SH-SY5Y (cell line): ENCODE measurements around the gene PWWP2B.

Experiments
- GATA2 ChIP-seq: IDR thresholded peaks from 2 replicates; pipeline ENCODE4 v1.6.1; 2011; ENCODE audit warnings: mild to moderate bottlenecking, low read depth, low read length
- GATA3 ChIP-seq: IDR thresholded peaks from 2 replicates; pipeline ENCODE4 v1.6.1; 2011; ENCODE audit warnings: low read depth, mild to moderate bottlenecking, low read length, moderate library complexity

- no peak for TF ChIP-seq GATA2
- no peak for TF ChIP-seq GATA3
These were observed 11.4 kb downstream of the PWWP2B start for GRCh38 chr10:132408367-132408781.
